ENCODE results near the gene HFE.
"Not testable (repeated sequence)": the region's sequence is repeated elsewhere in the genome, so short reads cannot be mapped to it uniquely, and the experiment has no call there.

The HFE gene

GRCh38 chr6:26109772-26110171, 22.5 kb downstream of the HFE start:
- no peak for DNase-seq (ENCODE audit: low spot score)

DNA sequence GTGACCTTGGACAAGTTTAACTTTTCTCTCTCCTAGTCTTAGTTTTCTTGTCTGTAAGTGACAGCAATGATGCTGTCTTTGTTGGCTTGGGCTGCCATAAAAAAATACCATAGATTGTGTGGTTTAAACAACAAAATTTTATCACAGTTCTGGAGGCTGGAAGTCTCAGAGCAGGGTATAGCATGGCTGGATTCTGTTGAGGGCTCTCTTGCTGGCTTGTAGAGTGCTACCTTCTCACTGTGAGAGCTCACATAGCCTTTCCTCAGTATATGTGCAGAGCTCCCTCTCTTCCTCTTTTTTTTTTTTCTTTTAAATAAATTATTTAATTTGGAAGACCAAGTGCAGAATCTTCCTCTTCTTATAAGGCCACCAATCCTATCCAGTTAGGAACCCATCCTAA, 26.3 kb downstream of the HFE start:
- no peak for DNase-seq (ENCODE audit: low spot score)

- DNase-seq (ENCODE audit: low spot score) = no peak
These were observed 28.0 kb downstream of the HFE start for GRCh38 chr6:26115226-26115625.

- no peak for DNase-seq (ENCODE audit: low spot score)
These were observed 29.0 kb downstream of the HFE start for GRCh38 chr6:26116267-26116666.

- no peak for DNase-seq (ENCODE audit: low spot score)
These were observed 31.8 kb downstream of the HFE start for GRCh38 chr6:26118999-26119398.

DNA sequence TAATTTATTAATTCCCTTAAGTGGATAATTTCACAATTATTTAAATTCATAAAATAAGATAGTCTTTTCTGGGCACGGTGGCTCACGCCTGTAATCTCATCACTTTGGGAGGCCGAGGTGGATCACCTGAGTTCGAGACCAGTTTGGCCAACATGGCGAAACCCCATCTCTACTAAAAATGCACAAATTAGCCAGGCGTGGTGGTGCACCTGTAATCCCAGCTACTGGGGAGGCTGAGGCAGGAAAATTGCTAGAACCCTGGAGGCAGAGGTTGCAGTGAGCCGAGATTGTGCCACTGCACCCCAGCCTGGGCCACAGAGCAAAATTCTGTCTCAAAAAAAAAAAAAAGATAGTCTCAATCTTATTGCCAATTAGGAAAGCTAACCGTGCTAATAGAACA, 32.9 kb downstream of the HFE start:
- not testable (repeated sequence) for DNase-seq (ENCODE audit: low spot score)

- DNase-seq (ENCODE audit: low spot score) = no peak
These were observed 33.5 kb downstream of the HFE start for GRCh38 chr6:26120807-26121140.

DNA sequence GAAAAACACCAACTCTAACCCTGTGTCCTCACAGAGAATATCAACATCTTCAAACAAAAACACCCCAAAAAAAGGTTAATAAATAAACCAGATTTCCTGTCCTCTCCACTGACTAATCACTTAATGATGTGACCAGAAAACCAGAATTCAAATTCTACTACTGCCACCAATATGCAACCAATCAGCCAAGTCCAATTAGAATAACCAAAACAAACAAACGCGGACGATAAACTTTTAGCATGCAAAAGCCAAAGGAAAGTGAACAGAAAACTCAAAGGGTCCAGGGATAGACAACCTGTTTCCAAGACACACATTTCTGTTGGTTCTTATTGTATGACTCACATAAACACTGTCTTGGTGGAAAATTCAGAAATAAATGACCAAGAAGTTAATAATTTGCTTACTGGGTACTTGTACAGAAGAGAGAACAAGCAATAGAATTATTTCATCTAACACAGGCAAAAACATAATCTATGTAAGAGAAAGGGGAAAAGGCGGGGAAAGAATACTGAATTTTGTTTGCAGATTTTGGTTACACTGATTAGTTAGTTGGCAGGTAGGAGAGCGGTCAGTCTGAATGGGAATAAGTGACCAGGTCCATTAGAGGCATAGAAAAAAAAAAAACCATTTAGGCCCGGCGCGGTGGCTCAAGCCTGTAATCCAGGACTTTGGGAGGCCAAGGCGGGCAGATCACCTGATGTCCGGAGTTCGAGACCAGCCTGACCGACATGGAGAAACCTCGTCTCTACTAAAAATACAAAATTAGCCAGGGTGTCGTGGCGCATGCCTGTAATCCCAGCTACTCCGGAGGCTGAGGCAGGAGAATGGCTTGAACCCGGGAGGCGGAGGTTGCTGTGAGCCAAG, 34.1 kb downstream of the HFE start:
- no peak for DNase-seq (ENCODE audit: low spot score)

GRCh38 chr6:26122005-26122388, 34.8 kb downstream of the HFE start:
- no peak for DNase-seq (ENCODE audit: low spot score)

- no peak for DNase-seq (ENCODE audit: low spot score)
These were observed 35.2 kb downstream of the HFE start for GRCh38 chr6:26122402-26122792.

GRCh38 chr6:26122793-26123674, 35.8 kb downstream of the HFE start:
- DNase-seq (ENCODE audit: low spot score) = peak; percentile 98

- no peak for DNase-seq (ENCODE audit: low spot score)
These were observed 36.4 kb downstream of the HFE start for GRCh38 chr6:26123675-26123946.

DNA sequence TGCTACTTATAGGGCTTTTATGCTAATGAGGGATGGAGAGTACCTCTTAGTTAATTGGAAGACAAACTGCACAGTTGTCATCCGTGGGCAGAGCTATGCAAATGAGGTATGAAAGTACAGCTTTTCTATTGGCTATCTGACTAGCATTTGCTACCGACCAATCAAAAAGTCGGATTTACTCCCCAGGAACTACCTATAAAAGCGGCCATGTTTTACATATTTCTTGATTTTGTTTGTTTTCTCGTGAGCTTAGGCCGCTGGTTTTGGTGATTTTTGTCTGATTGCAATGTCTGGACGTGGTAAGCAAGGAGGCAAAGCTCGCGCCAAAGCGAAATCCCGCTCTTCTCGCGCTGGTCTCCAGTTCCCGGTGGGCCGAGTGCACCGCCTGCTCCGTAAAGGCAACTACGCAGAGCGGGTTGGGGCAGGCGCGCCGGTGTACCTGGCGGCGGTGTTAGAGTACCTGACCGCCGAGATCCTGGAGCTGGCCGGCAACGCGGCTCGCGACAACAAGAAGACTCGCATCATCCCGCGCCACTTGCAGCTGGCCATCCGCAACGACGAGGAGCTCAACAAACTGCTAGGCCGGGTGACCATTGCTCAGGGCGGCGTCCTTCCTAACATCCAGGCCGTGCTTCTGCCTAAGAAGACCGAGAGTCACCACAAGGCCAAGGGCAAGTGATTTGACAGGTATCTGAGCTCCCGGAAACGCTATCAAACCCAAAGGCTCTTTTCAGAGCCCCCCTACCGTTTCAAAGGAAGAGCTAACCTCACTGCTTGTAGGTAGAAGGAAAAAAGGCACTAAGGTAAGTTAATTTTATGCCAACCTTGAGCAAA, 36.9 kb downstream of the HFE start:
- DNase-seq (ENCODE audit: low spot score) = peak; percentile 98

- DNase-seq (ENCODE audit: low spot score) = peak; percentile 29
These were observed 37.8 kb downstream of the HFE start for GRCh38 chr6:26124781-26125685.

DNA sequence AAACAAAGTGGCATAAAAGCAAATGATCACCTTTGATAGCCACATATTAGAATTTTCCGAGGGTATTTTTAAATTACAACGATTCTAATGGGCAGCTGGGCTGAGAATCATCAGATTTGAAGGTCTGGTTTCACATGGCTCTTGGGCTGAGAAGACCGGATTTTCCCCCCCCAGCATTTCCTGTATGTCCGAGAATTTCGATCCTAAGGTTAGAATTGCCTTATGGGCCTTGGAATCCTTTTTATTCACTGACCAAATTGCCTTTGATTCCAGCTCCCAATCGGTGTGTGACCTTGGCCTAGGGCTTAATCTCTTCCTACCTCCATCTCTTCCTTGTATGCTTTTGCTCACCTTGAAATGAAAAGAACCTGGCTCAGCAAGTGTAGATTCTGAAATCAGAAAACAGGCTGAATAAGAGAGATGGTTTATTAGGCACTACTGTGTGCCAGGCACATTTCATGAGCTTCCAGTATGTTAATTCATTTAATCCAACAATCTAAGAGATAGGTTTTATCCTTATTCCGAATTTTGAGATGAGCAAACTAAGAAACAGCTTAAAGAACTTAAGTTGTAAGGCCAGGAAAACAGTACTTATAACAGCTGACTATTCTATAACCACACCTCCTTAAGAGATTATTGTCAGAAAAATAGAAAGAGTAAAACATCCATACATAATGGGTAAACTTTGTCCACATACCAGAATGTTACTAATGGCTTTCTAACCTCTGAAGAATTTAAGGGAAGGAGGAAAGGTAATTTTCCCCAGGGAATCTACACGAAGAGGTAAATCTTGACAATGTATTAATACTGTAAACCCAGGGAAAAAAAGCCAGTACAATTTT, 39.4 kb downstream of the HFE start:
- DNase-seq (ENCODE audit: low spot score) = peak; percentile 19

GRCh38 chr6:26128013-26128771, 41.0 kb downstream of the HFE start:
- no peak for DNase-seq (ENCODE audit: low spot score)

- no peak for DNase-seq (ENCODE audit: low spot score)
These were observed 42.4 kb downstream of the HFE start for GRCh38 chr6:26129656-26130055.

GRCh38 chr6:26130581-26131249, 43.5 kb downstream of the HFE start:
- DNase-seq (ENCODE audit: low spot score) = no peak

DNA sequence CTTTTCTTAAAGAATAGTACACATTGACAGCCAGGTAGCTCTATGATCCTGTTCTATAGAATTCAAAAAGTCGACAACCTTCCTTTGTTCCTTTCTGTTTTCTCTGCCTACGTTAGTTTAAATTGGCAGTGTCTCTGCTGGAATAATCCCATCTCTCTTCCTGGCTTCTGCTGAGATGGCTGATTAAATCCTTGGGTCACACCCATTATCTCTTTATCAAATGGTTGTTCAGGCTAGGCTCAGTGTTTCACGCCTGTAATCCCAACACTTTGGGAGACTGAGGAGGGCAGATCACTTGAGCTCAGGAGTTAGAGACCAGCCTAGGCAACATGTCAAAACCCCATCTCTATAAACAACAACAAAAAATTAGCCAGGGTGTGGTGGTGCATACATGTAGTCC, 44.4 kb downstream of the HFE start:
- no peak for DNase-seq (ENCODE audit: low spot score)

All from kidney capillary endothelial cell (primary cell).